22Rv1 (cell line): ENCODE data around the gene TLR9.

Experiments
- H3K27ac ChIP-seq: fragments of 450-650 bp; 2 replicates; pipeline ENCODE4 v1.5.1; 2017
- ZFX ChIP-seq: fragments of 450-650 bp; IDR thresholded peaks from 2 replicates; pipeline ENCODE4 v1.6.1; 2017; ENCODE audit warnings: antibody characterized with exemption, borderline replicate concordance
- TF ChIP-seq, protein P1 (sequence below): fragments of 450-650 bp; IDR thresholded peaks from 2 replicates; pipeline ENCODE4 v1.5.1; 2017; ENCODE audit warnings: mild to moderate bottlenecking

The TLR9 gene

DNA sequence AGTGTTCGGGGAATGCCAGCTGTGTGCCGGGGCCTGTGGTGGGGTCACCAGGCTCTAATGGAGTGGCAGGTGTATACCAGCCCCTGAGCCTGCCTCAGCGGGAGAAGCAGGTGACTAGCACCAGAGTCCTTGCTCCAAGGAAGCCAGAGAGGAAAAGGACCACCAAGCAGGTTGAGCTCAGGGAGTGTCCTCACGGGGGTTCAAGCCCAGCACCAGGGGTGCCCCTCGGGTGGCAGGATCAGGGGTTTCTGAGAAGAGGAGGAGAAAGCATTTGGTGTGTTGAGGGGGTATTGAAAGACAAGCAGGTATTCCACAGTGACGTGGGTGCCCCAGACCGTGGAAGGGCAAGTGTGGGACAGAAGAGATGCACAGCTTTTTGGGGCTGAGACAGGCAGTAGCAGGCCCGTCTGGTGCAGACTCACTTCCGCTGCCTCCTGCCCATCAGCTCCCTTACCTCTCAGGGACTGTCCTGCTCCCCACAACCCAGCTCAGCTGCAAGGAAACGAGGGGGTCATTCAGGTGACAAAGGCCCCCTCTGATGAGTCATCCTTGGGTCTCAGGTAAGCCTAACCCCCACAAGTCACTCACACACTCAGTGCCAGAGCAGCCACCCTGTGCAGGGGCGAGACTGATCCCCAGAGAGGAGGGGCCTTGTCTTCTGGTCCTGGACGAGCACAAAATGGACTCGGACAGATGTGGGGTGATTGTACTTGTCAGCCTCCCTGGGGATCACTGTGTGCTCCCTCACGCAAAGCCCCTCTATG, 49.8 kb downstream of the TLR9 start:
- H3K27ac ChIP-seq, result no peak overlapping the region
- no peak for TF ChIP-seq ZFX

DNA sequence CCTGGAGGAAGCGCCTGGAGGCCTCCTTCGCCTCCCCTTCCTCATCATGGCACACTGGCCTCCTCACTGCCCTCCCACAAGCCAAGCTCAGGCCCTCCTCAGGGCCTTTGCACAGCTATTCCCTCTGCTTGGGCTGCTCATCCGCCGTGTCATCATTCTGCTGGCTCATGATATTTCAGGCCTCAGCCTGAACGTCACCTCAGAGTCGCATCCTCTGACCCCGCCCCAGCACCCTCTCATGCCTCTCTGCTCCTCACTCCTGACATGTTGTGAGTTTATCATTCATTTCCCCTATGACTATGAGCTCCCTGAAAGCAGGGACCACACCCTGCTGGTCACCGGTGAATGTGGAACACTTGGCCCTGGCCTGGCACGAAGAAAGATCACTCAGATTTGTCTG, 50.5 kb downstream of the TLR9 start:
- no peak overlapping the region for H3K27ac ChIP-seq
- TF ChIP-seq, protein P1, sequence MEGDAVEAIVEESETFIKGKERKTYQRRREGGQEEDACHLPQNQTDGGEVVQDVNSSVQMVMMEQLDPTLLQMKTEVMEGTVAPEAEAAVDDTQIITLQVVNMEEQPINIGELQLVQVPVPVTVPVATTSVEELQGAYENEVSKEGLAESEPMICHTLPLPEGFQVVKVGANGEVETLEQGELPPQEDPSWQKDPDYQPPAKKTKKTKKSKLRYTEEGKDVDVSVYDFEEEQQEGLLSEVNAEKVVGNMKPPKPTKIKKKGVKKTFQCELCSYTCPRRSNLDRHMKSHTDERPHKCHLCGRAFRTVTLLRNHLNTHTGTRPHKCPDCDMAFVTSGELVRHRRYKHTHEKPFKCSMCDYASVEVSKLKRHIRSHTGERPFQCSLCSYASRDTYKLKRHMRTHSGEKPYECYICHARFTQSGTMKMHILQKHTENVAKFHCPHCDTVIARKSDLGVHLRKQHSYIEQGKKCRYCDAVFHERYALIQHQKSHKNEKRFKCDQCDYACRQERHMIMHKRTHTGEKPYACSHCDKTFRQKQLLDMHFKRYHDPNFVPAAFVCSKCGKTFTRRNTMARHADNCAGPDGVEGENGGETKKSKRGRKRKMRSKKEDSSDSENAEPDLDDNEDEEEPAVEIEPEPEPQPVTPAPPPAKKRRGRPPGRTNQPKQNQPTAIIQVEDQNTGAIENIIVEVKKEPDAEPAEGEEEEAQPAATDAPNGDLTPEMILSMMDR, result no peak
- no peak for TF ChIP-seq ZFX

DNA sequence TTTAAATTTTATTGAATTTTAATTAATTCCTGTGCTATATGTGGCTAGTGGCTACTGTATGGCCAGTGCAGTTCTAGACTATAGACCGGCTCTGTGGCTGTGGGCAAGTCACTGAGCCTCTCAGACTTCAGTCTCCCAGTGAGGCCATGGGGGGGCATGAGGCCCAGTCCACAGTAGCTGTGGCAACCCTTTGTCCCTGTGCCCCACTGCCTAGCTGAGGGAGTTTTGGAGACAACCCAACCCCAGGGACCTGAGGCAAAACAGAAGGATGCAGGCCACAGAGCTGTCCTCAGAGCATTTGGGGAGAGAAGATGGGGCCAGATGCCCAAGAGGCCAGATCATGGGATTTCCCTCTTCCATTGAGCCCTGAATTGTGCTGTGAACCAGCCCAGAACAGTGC, 52.3 kb downstream of the TLR9 start:
- H3K27ac ChIP-seq, result no peak overlapping the region
- TF ChIP-seq, protein P1, result no peak
- no peak for TF ChIP-seq ZFX

DNA sequence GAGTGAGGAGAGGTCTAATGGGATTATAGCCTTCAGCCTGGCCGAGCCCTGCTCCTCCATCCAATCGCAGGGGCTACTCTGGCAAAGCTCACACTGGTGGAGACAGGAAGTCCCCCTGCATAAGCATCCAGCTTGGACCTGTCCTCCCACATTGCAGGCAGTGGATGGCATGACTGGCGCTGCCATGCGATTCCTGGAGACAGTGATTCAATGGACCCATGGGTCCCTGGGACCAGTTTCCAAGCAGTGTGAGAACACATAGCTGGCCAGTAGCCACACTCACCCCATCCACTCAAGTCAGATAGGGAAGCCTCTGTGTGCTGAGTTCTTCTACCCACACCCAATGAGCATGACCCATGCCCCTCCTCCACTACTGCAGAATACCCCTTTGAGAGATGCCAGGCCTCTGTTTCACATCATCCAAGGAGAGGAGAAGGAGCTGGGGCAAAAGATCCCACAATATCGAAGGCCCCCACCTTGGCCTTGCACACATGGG, 53.1 kb downstream of the TLR9 start:
- no peak overlapping the region for H3K27ac ChIP-seq
- TF ChIP-seq, protein P1, result no peak
- no peak for TF ChIP-seq ZFX

DNA sequence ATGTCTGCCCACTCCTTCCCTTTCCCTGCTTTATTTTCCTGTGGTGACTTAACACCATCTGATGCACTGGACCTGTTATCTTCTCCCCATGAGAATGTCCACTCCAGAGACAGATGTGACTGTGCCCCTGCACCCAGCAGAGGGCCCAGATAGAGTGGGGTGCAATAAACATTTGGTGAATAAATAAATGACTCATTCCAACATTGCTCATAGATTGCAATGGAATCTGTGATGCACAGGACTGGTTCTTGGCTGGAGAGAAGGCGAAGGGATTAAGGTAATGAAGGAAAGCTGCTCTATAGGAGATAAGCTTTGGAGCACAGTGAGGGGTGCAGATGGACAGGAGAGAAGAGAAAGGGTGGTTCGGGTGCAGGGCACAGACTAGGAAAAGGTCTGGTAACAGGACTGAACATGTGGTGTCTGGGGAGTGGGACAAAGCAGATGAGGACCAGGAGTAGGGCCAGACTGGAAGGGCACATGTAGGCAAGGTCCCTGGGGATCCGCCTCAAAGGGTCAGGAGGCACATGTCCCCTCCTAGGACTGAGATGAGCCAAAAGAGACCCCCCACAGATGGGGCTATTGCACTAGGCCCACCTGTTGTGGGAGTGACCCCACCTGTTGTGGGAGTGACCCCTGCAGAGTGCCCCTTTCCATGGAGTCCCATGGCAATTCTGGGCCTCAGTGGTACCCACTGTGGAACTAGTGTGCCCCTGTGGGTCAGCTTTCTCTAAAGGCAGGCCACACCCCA, 53.8 kb downstream of the TLR9 start:
- TF ChIP-seq, protein P1, result no peak
- no peak for TF ChIP-seq ZFX
- H3K27ac ChIP-seq, result no peak overlapping the region
